Hippocampal formation (tissue), 2 donors: Measurements from ENCODE around the gene LRRC4C.

Source experiments
- DNase-seq, 2 donors: peaks; one replicate each; lab custom pipeline; 2025; lab: John Stamatoyannopoulos, UW

LRRC4C gene

GRCh38 chr11:40376331-40376730 is 1083.1 kb downstream of the LRRC4C start:
- no peak for DNase-seq

DNA sequence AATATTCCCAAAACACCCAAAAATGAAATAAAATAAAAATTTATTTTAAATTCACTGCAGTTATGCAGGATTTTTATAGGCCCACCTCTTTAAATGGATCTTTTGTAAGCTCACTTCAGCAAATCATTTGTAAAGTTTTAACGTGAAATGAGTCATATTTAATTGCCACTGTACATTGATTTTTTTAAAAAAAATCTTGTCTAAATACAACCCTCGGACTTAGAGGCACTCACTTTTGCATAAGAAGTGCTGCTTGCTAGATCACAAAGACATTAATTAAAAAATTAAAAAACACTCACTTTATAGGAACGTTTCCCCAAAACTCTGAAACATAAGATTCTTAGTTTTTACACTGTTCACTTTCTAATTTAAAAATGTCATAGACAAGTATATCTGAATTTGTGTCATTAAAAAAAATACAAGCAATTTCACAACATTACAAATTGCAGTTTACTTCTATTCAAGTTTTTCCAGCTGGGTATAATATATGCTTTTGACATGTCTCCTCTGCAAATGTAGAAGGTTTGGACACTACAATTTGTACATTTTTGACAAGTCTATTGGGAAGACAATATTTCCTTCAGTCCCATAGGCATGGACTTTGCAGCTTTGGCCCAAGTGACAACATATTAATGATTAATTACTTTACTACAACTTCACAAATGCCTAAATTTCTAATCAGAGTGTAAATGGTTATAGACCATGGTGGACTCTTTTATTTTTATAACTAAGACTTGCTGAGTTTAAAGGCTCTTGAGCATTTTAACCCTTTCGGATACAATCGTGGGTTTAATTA is 1088.4 kb downstream of the LRRC4C start:
- DNase-seq, result no peak

DNA sequence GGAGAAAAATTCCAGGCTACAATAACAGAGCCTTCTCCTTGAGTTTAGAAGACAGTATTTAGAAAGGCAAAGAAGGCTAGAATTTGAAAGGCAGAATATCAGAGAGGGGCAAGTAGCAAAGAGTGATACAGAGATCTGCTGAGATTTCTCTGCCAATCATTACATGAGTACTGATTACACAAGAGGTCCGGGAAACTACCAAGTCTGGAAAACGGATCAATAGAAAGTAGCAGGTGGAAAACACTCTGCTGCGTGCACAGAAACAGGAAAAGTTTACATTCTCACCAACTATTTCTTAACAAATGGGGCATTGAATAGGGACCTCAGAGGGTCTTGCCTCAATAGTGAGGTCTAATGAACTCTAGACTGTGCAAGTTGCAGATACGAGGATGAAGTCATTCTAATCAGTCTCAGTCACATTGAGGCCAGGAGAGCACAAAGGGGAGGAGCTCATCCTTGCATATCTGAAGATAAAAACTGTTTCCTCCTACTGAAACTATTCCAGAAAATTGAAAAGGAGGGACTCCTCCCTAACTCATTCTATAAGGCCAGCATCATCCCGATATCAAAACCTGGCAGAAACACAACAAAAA is 1099.2 kb downstream of the LRRC4C start:
- no peak for DNase-seq

- no peak for DNase-seq
These were observed 1105.3 kb downstream of the LRRC4C start for GRCh38 chr11:40354121-40354520.

- DNase-seq, result no peak
These were observed 1118.5 kb downstream of the LRRC4C start for GRCh38 chr11:40340911-40341310.

DNA sequence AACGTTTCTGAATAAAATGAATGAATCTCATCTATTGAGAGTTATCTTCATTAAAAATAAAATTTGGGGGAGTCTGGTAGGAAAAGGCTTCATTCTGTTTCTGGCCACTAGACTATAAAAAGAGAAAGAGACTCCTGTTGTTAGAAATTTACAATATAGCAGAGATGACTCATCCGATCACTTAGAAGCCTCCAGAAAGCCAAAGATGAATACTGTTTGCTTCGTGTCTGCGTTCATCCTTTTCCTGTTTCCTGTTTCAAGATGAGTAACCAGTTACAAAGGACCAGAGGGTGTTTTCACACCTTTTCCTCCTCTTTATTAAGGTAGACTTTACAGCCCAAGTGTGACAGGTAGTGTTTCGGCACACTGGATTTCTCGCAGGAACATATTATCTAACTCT is 1120.7 kb downstream of the LRRC4C start:
- DNase-seq, result no peak

DNA sequence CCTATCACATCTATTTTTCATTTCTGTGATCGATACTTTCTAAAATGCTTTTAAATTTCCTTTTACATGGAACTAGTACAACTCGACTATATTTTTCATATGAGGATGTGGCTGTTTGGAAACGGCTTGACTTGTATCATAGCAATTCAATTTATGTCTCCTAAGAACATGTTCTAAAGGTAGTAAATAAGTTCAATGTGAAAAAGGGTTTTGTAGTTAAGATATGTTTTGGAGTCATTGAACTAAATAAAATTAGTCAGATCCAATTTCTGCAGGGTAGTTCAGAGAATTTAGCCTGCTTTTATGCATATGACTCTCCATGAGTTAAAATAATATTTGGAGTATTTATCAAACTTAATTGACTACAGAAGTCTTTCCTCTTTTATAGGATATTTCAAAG is 1121.4 kb downstream of the LRRC4C start:
- DNase-seq, result no peak

DNA sequence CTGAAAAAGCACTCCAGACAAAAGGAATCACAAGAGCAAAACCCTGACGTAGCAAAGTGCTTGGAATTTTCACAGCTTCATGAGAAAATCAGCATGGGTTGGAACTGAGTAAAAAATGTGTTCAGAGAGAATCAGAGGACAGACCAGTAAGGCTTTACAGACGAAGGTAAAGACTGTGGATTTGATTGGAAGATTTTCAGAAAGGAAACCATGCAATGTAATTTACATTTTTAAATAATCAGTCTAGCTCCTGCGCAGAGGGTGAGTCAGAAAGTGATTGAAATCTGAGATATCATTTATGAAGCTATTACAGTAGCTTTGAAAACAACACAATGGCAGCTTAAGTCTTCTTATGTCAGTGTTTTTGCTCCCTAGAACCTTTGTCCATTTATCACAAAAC is 1122.3 kb downstream of the LRRC4C start:
- DNase-seq, result no peak

DNA sequence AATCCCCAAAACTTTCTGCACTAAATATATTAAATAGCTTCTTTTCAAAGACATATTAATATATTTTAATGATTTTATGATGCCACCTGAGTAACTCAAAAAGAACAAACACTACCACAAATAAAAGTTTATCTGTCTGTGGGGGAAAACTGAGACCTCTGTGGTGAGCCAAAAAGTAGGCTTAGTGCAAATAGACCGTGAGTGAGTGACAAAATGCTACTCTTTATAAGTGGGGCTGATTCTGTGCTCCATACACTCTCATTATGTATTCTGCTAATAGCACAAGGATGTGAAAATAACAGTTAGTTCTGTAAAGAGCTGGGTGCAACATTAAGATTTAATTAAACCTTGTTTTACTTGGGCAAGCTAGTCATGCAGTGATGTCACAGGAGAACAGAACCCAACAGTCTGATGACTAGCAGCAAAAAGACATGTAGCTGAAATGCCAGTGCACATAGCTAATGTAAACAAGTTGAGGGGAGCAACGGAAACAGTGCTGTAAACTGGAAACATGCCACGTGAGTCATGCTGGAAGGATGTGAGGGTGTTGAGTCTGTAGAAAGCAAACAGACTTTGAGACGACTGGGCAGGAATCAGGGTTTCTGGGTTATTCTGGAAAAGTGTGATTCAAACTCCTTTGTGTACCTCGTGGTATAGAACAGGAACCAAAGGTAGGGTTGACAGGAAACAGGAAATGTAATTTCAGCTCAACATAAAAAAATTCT is 1130.4 kb downstream of the LRRC4C start:
- no peak for DNase-seq

DNA sequence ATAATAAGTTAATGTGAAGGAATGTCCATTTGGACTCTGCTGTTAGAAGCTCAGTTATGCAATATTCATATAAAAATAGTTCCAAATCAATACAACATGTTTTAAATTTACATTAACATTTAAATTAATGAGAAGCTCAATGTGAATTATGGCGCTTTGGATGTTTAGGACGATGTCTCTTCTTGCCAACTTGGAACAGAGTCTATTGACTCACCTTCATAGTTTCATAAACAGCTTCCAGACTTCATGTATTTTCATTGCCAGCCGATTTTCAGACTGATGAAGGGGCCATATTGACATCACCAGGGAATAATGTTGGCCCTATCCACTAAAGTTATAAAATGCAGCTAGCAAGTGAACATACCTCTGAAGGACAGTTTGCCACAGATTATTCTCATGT is 1136.2 kb downstream of the LRRC4C start:
- DNase-seq, result no peak

DNA sequence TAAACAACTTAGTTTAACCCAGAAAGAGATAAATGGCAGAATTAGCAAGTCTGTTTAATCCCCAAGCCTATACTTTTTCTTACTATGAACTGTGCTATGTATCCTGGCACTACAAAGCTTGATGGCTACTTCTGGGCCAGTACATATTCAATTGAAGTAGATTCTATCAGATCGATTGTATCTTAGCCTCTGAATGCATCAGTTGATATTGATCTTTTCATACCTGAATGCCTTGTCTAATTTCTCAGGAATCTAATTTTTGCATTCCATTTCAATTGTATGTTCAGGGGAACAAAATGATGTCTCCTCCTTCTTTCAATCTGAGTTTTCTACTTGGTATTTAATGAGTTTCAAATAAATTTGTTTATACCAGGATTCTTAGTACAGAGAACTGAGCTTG is 1137.9 kb downstream of the LRRC4C start:
- no peak for DNase-seq

DNA sequence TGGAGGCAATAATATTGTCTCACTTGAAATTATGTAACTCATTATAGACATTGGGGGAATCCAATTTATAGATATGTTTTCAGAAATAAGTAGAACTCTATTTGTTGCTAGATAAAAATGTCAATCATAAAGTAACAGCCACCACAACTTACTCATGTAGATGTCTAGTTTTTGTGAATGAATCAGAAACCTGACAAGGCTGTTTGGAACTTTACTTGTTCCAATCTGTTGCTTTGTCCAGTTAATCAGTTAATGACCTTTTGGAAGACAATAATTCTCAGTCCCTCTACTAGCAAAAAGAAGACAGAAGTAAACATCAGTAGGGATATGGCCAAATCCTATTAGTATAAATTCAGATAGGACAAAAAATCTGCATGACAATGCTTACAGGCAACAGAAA is 1143.3 kb downstream of the LRRC4C start:
- no peak for DNase-seq

DNA sequence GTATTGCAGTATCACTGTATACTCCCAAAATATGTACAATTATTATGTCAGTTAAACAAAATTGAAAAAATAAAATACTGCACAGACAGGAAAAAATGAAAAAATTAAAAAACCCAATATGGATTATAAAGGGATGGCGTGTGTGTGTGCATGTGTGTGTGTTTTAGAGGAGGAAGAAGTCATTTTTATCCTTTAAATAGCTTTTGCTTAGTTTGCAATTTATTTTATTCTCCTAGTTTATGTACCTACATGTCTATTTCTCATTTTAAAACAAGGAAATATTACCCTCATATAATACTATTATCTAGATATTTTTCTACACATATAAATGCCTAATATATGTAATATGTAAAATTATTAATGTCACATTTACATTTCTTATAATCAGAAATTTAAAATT is 1144.3 kb downstream of the LRRC4C start:
- no peak for DNase-seq

- DNase-seq, result no peak
These were observed 1145.1 kb downstream of the LRRC4C start for GRCh38 chr11:40314327-40314726.

DNA sequence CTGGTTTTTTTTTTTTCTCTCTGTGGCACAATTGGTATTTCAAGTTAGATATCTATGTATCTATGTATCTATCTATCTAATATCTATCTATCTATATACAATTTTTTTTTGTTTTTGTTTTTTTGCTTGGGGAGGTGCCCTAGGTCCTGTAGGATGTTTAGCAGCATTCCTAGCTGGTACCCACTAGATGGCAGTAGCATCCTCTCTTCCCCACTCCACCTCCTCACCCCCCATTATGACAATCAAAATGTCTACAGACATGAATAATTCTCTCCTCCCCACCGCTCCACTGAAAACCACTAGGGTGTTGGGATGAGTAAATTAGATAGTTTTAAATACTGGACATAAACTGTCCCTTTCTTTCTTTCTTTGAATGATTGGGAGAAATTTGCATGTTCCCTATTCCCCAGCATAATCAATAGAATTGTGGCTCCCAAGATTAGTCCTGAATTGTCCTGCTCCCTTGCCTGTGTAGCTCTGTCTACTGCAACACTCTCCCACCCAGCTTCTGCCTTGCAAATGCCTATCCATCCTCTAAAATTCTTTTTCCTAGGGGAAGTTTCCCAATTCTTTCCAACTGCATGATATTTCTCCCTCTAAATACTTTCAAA is 1152.4 kb downstream of the LRRC4C start:
- DNase-seq, result peak in 1 of 2 donors; percentile 31

DNA sequence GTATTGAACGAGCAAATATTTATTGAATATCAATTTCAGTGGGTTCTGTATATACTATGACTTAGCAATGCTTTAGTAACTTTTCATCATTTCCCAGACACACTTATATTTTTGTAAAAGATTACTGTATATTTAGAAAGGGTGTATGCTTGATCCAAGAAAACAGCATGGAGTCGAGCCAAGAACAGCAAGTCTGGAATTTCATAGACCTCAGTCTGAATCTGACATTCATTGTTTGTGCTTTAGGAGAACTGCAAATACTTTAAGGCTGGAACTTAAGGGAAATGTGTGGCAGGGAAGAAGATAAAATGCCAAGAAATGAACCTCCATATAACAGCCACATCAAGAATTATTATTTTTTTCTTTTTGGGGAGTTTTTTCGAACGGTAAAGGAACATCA is 1156.8 kb downstream of the LRRC4C start:
- DNase-seq, result no peak

GRCh38 chr11:40295466-40295865 is 1164.0 kb downstream of the LRRC4C start:
- no peak for DNase-seq

DNA sequence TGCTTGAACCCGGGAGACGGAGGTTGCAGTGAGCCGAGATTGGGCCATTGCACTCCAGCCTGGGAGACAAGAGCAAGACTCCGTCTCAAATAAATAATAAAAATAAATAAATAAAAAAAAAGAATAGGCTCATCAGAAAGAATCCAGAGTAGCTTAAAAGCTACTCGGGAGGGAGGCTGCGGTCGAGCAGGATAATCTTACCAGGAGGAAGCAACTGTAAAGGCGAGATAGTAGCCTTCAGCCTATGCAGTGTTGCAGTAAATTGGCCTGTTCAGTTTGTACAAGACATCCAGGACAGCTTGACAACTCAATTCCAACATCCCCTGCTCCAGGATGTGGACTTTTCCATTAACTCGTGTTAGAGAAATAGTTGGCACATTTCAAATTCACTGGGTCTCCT is 1164.7 kb downstream of the LRRC4C start:
- no peak for DNase-seq

- no peak for DNase-seq
These were observed 1165.1 kb downstream of the LRRC4C start for GRCh38 chr11:40294349-40294735.

DNA sequence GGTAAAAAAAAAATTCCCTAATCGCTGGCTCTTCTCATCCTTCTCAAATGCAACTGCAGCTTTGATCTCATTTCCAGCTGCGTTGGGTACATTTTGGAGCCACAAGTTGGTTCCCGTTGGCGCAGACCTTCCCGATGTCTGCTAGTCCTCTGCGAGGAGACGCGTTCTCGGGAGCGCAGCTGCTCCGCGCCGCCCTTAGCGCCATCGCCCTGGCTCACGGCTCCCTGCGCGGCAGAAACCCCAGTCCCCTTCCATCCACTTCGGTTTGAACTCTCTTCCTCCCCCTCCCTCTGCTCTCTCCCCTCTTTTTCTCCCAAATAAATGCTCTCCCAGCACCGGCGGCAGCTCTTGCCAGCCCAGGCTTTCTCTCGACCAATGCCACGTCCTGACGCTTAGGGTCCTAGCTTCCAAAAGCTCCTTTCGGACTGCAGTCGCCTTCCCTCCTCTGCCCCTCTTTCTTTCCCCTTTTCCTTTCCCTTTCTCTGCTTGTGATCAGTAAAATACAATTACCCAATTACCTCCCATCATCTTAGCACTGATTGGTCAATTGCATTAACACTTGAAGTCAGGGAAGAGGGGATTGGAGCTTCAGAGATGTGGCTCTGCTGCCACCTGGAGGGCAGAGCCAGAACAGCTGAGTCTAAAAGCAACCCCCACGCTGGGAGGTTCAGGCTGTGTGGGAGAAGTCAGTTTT is 1165.7 kb downstream of the LRRC4C start:
- peak; percentile 87 to 96 for DNase-seq

GRCh38 chr11:40292721-40293508 is 1166.5 kb downstream of the LRRC4C start:
- DNase-seq, result peak in 1 of 2 donors; percentile 52
